WTC11 (cell line): Measurements from ENCODE around the gene CAMK2D.

Experiments
- MXD4 ChIP-seq: fragments of 250-450 bp; sonication (Bioruptor Pico); IDR thresholded peaks from 2 replicates; pipeline ENCODE4 v1.8.0; 2021; ENCODE audit warnings: mild to moderate bottlenecking, moderate library complexity, borderline replicate concordance
- TF ChIP-seq, protein P1 (sequence below): sonication (generic); formaldehyde crosslinking; IDR thresholded peaks from 2 replicates; pipeline ENCODE4 v1.8.1; 2023; ENCODE audit warnings: mild to moderate bottlenecking, missing genetic modification reagents
- TF ChIP-seq, protein P2 (sequence below): fragments of 200-600 bp; IDR thresholded peaks from 2 replicates; pipeline ENCODE4 v1.8.0; 2022; ENCODE audit warnings: antibody characterized with exemption
- TF ChIP-seq, protein P3 (sequence below): sonication (generic); formaldehyde crosslinking; IDR thresholded peaks from 2 replicates; pipeline ENCODE4 v1.8.1; 2022; ENCODE audit warnings: missing genetic modification reagents, borderline replicate concordance

DNA sequence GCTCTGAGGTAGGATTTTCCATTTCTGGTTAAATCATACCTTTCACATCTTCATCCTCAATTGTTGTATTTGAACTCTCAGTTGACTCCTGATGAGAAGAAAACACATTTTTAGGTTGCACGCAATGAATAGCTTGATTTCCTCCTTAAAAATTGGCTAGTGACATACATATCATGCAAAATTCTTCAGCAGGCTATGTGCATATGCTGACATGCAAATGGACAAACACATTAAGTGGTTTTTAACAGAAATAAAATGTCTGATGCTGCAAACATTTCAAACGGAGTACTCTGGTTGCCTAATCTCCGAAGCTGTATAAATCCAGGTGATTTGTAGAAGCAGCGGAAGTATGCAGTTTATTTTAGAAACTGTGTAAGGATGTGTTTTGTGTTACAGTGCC is 261.1 kb downstream of the CAMK2D start:
- TF ChIP-seq, protein P1, sequence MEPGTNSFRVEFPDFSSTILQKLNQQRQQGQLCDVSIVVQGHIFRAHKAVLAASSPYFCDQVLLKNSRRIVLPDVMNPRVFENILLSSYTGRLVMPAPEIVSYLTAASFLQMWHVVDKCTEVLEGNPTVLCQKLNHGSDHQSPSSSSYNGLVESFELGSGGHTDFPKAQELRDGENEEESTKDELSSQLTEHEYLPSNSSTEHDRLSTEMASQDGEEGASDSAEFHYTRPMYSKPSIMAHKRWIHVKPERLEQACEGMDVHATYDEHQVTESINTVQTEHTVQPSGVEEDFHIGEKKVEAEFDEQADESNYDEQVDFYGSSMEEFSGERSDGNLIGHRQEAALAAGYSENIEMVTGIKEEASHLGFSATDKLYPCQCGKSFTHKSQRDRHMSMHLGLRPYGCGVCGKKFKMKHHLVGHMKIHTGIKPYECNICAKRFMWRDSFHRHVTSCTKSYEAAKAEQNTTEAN: no peak
- TF ChIP-seq, protein P2, sequence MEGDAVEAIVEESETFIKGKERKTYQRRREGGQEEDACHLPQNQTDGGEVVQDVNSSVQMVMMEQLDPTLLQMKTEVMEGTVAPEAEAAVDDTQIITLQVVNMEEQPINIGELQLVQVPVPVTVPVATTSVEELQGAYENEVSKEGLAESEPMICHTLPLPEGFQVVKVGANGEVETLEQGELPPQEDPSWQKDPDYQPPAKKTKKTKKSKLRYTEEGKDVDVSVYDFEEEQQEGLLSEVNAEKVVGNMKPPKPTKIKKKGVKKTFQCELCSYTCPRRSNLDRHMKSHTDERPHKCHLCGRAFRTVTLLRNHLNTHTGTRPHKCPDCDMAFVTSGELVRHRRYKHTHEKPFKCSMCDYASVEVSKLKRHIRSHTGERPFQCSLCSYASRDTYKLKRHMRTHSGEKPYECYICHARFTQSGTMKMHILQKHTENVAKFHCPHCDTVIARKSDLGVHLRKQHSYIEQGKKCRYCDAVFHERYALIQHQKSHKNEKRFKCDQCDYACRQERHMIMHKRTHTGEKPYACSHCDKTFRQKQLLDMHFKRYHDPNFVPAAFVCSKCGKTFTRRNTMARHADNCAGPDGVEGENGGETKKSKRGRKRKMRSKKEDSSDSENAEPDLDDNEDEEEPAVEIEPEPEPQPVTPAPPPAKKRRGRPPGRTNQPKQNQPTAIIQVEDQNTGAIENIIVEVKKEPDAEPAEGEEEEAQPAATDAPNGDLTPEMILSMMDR: no peak
- no peak for TF ChIP-seq MXD4 (CRISPR knock-in tag)
- TF ChIP-seq, protein P3, sequence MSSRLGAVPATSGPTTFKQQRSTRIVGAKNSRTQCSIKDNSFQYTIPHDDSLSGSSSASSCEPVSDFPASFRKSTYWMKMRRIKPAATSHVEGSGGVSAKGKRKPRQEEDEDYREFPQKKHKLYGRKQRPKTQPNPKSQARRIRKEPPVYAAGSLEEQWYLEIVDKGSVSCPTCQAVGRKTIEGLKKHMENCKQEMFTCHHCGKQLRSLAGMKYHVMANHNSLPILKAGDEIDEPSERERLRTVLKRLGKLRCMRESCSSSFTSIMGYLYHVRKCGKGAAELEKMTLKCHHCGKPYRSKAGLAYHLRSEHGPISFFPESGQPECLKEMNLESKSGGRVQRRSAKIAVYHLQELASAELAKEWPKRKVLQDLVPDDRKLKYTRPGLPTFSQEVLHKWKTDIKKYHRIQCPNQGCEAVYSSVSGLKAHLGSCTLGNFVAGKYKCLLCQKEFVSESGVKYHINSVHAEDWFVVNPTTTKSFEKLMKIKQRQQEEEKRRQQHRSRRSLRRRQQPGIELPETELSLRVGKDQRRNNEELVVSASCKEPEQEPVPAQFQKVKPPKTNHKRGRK (CRISPR knock-in tag): no peak
